Measurements from ENCODE around the gene ELFN1.

DNA sequence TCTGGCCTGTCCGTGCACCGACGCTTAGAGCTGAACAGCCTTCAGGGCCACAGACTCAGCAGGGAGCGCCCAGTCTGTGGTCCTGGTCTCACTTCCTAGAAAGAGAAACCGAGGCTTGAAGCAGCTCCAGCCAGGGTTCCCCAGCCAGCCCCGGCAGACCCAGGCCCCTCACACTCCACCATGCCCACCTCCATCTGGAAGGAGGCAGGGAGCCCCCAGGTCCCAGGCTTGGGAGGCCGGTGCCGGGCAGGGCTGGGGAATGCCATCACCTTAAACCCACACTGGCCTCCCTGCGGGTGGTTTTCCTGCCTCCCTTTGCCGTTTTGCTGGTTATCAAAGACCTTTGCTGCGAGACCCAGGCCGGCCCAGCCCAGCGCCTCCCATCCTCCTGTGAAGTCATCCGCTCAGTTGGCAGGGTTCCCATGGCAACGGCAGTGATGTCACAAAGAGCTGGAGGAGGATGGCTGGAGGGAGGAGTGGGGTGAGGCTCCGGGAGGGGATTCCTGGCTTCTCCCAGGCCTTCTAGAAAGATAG lies 24.0 kb downstream of the ELFN1 start:
- no peak for TF ChIP-seq ZBTB33 (CRISPR knock-in tag; IDR thresholded peaks at IDR 0.05)
- TF ChIP-seq ZNF146 (CRISPR knock-in tag; IDR thresholded peaks at IDR 0.05; ENCODE audit: unreplicated experiment) = no peak
- TF ChIP-seq, protein P1, sequence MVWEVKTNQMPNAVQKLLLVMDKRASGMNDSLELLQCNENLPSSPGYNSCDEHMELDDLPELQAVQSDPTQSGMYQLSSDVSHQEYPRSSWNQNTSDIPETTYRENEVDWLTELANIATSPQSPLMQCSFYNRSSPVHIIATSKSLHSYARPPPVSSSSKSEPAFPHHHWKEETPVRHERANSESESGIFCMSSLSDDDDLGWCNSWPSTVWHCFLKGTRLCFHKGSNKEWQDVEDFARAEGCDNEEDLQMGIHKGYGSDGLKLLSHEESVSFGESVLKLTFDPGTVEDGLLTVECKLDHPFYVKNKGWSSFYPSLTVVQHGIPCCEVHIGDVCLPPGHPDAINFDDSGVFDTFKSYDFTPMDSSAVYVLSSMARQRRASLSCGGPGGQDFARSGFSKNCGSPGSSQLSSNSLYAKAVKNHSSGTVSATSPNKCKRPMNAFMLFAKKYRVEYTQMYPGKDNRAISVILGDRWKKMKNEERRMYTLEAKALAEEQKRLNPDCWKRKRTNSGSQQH (CRISPR knock-in tag; IDR thresholded peaks at IDR 0.05) = no peak
- no peak for TF ChIP-seq ZNF274 (IDR thresholded peaks at IDR 0.05; ENCODE audit: borderline replicate concordance, low read depth, low read length)
- TF ChIP-seq, protein P2, sequence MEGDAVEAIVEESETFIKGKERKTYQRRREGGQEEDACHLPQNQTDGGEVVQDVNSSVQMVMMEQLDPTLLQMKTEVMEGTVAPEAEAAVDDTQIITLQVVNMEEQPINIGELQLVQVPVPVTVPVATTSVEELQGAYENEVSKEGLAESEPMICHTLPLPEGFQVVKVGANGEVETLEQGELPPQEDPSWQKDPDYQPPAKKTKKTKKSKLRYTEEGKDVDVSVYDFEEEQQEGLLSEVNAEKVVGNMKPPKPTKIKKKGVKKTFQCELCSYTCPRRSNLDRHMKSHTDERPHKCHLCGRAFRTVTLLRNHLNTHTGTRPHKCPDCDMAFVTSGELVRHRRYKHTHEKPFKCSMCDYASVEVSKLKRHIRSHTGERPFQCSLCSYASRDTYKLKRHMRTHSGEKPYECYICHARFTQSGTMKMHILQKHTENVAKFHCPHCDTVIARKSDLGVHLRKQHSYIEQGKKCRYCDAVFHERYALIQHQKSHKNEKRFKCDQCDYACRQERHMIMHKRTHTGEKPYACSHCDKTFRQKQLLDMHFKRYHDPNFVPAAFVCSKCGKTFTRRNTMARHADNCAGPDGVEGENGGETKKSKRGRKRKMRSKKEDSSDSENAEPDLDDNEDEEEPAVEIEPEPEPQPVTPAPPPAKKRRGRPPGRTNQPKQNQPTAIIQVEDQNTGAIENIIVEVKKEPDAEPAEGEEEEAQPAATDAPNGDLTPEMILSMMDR (IDR thresholded peaks at IDR 0.05 in 2 of 3, conservative IDR thresholded peaks at IDR 0.05 in 1 of 3; ENCODE audit: insufficient read depth in 2 of 3, low read depth in 1 of 3, low read length in 3 of 3) = no peak
- TF ChIP-seq EP300 (IDR thresholded peaks at IDR 0.05; ENCODE audit: low read length) = no peak
- TF ChIP-seq ARNT (IDR thresholded peaks at IDR 0.05) = no peak
- no peak for TF ChIP-seq POLR2A (conservative IDR thresholded peaks at IDR 0.05)
- TF ChIP-seq, protein P3, sequence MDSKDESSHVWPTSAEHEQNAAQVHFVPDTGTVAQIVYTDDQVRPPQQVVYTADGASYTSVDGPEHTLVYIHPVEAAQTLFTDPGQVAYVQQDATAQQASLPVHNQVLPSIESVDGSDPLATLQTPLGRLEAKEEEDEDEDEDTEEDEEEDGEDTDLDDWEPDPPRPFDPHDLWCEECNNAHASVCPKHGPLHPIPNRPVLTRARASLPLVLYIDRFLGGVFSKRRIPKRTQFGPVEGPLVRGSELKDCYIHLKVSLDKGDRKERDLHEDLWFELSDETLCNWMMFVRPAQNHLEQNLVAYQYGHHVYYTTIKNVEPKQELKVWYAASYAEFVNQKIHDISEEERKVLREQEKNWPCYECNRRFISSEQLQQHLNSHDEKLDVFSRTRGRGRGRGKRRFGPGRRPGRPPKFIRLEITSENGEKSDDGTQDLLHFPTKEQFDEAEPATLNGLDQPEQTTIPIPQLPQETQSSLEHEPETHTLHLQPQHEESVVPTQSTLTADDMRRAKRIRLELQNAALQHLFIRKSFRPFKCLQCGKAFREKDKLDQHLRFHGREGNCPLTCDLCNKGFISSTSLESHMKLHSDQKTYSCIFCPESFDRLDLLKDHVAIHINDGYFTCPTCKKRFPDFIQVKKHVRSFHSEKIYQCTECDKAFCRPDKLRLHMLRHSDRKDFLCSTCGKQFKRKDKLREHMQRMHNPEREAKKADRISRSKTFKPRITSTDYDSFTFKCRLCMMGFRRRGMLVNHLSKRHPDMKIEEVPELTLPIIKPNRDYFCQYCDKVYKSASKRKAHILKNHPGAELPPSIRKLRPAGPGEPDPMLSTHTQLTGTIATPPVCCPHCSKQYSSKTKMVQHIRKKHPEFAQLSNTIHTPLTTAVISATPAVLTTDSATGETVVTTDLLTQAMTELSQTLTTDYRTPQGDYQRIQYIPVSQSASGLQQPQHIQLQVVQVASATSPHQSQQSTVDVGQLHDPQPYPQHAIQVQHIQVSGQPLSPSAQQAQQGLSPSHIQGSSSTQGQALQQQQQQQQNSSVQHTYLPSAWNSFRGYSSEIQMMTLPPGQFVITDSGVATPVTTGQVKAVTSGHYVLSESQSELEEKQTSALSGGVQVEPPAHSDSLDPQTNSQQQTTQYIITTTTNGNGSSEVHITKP (IDR thresholded peaks at IDR 0.05; ENCODE audit: partially characterized antibody) = no peak
